Stomach (tissue), 4 donors: ENCODE results near the gene KLF9.

Experiments
- CTCF ChIP-seq, 7 experiments: fragments of 450-650 bp in 4 of 7; fragments of 200-600 bp in 3 of 7; sonication (generic) in 3 of 7; IDR thresholded peaks; one replicate each; pipeline ENCODE4 v1.5.1; 2016 to 2019; ENCODE audit warnings: antibody characterized with exemption in 7 of 7, control low read depth in 2 of 7, mild to moderate bottlenecking in 1 of 7
- EP300 ChIP-seq: sonication (generic); formaldehyde crosslinking; IDR thresholded peaks from one replicate; pipeline ENCODE4 v1.6.1; 2017; ENCODE audit warnings: antibody characterized with exemption
- POLR2A ChIP-seq, 4 donors: fragments of 450-650 bp; IDR thresholded peaks; one replicate each; pipeline ENCODE4 v1.6.1; 2016; ENCODE audit warnings: antibody characterized with exemption in 4 of 4, control low read depth in 2 of 4, mild to moderate bottlenecking in 1 of 4, moderate library complexity in 1 of 4
- POLR2AphosphoS5 ChIP-seq, 3 donors: sonication (generic); formaldehyde crosslinking; IDR thresholded peaks; one replicate each; pipeline ENCODE4 v1.6.1; 2016; ENCODE audit warnings: antibody characterized with exemption in 3 of 3

GRCh38 chr9:70452365-70452764, 37.9 kb upstream of the KLF9 start:
- no peak for TF ChIP-seq CTCF (IDR thresholded peaks at IDR 0.05)
- TF ChIP-seq POLR2A (IDR thresholded peaks at IDR 0.05) = no peak
- TF ChIP-seq POLR2AphosphoS5 (IDR thresholded peaks at IDR 0.05) = no peak
- no peak for TF ChIP-seq EP300
